Fibroblast of the aortic adventitia (primary cell): ENCODE results near the gene IGFBP5. TPM values are rescaled to one million over a fixed set of nuclear protein-coding genes. Genes with fewer than 3 reads are reported as not detected.
A peak's percentile ranks its signal among the peaks of the same experiment; 100 is the strongest.

ENCODE experiments used
- DNase-seq: peaks from one replicate; pipeline ENCODE4 v3.0.0-alpha.2; 2010; ENCODE audit warnings: low read depth
- H3K4me3 ChIP-seq: 2 replicates; pipeline ENCODE4 v1.5.1; 2011; ENCODE audit warnings: low read depth, mild to moderate bottlenecking, control low read depth, low read length, moderate library complexity
- total RNA-seq: library from RNA; depleted of rRNA; stranded (reverse); fragments of >200 nt; gene quantifications from 2 replicates; pipeline ENCODE4 v1.2.3, GENCODE V29; 2012; ENCODE audit warnings: low replicate concordance
- TF ChIP-seq, protein P1 (sequence below): IDR thresholded peaks from 2 replicates; pipeline ENCODE4 v1.5.1; 2011; ENCODE audit warnings: mild to moderate bottlenecking, low read length, control low read depth, inconsistent platforms; ENCODE audit not compliant: insufficient read depth

Gene IGFBP5, protein sequence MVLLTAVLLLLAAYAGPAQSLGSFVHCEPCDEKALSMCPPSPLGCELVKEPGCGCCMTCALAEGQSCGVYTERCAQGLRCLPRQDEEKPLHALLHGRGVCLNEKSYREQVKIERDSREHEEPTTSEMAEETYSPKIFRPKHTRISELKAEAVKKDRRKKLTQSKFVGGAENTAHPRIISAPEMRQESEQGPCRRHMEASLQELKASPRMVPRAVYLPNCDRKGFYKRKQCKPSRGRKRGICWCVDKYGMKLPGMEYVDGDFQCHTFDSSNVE
- 334 and 616 TPM in 2 replicates for total RNA-seq

DNA sequence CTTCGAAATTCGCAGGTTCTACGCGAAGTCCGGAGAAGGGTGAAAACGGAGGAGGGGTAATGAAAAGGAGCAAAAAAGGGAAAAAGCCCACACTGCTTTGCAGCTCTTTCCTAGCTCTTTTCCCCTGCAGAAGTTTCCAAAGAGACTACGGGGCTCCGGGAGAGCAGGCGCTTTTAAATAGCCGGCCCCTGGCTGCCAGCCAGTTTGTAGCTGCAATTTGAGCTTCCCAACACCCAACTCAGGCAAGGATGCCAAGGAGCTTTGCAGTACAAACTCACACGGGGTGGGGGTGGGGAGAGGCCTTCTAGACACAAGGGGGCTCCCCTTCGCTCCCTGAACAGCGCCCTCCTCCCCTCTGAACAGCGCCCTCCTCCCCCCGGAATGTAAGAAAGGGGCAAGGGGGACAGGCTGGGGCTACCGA, at the start of gene IGFBP5:
Gene IGFBP5 (minus strand): TSS at position 149 of the 421 bp plus-strand sequence. CDS start 774 bp downstream, outside the sequence.
- peak within 1 kb of the TSS; percentile 68 for H3K4me3 ChIP-seq
- DNase-seq, result peak; percentile 84
- TF ChIP-seq, protein P1, sequence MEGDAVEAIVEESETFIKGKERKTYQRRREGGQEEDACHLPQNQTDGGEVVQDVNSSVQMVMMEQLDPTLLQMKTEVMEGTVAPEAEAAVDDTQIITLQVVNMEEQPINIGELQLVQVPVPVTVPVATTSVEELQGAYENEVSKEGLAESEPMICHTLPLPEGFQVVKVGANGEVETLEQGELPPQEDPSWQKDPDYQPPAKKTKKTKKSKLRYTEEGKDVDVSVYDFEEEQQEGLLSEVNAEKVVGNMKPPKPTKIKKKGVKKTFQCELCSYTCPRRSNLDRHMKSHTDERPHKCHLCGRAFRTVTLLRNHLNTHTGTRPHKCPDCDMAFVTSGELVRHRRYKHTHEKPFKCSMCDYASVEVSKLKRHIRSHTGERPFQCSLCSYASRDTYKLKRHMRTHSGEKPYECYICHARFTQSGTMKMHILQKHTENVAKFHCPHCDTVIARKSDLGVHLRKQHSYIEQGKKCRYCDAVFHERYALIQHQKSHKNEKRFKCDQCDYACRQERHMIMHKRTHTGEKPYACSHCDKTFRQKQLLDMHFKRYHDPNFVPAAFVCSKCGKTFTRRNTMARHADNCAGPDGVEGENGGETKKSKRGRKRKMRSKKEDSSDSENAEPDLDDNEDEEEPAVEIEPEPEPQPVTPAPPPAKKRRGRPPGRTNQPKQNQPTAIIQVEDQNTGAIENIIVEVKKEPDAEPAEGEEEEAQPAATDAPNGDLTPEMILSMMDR, result peak; percentile 9

DNA sequence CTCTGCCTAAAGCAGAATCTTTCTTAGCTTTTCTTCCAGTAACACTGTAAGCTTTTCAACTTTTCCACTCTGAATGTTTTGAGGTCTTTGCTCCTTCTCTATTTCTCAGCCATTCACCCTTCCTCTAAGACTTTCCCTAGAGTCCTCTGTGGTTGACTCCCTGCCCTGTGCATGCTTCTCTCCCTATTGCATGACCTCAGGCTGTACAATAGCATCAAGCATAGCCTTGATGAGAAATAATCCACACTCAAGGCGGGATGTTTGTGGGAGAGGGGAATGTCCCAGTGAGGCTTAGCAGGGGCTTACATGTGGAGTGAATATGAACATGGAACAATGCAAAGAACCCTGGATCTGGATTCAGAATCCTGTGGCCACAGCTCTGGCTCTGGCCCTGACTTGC, 48.4 kb upstream of the IGFBP5 start:
- DNase-seq, result no peak

DNA sequence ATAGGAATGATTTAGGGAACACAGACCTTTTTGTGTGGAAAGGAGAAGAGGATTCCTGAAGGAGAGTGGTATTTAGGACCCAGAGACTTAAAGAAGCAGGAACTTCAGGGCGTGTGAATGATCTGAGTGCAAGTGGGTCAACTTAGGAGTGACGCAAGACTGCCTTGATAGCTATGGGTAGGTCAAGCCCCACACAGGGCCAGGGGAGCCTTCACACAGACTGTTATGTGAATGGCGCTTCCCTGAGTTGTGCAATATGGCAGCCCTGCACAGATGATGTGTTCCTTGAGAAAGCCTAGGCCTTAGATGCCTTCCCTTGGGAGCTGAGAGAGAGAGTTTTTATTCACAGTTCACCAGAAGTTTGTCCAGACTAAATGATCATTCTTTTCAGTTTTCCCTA, 47.1 kb upstream of the IGFBP5 start:
- no peak overlapping the region for H3K4me3 ChIP-seq
- DNase-seq, result no peak
- TF ChIP-seq, protein P1, result no peak

More for the DNA sequence above, 48.4 kb upstream of the IGFBP5 start:
- H3K4me3 ChIP-seq, result no peak overlapping the region
- TF ChIP-seq, protein P1, result no peak

DNA sequence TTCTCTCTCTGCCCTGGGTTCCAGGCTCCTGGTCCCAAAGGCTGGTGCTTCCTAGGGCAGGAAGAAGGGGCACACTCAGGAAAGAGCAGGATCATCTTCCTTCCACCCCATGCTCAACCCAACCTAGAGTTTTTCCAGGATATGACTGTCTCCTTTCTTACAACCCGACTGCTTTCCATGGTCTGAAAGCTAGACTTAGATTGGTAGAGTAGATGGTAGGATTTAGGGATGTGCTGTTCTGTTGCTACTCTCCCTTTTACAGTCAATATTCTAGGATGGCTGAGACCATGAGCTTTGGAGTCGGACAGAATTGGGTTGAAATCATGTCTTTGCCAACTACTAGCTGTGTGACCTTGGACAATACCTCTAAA, 45.9 kb upstream of the IGFBP5 start:
- DNase-seq, result no peak
- H3K4me3 ChIP-seq, result no peak overlapping the region
- TF ChIP-seq, protein P1, result no peak

DNA sequence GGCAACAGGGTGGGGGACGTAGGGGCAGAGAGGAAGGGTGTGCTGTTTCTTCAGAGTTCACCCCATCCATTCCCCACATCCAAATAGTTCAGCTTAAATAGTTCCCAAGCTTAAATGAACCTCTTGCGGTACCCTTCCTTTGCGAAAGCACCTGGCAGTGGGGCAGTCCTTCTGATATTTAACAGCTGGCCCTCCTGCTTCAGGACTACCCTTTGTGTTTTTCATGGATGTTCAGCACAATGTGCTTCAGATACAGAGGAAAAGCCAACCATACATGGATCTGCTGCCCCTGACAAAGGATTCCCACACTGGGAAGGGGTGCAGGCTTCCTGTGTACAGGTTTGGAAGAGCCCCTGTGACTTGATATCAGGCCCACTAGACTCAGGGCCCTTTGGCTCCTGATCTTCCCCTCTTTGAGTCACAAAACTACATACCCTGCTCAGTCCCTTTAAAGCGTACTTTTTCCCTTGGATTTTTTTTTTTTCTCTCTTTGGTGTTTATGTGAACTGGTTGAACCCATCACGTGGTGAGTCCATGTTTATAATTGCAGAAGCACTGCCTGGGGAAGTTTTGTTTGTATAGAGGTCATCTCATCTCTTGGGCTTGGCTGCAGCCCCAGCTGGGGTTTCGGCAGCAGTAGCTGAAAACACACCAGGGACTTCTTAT, 45.3 kb upstream of the IGFBP5 start:
- no peak overlapping the region for H3K4me3 ChIP-seq
- TF ChIP-seq, protein P1, result no peak
- no peak for DNase-seq

DNA sequence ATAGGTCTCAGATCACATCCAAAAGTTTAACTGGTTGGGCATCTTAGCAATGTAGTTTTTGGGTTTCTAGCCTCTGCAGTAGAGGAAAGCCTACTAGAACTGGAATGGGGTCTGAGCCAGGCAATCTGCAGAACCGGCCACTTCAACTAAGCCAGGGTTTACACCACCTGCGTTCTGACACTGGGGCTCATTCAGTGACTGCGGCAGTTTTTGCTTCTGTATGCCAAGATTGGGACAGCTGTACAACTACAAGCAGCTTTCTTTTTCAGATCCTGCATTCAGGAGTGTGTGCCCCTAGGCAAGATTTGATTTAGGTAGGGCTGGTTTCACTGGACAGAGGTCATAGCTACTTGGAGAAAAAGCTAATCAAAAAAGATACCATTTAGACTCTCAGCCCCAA, 43.7 kb upstream of the IGFBP5 start:
- TF ChIP-seq, protein P1, result no peak
- no peak for DNase-seq
- no peak overlapping the region for H3K4me3 ChIP-seq
